Activated CD4-positive, alpha-beta T cell treated with anti-CD3 and anti-CD28 coated beads, Interleukin-2, amount 50 U/mL, for 4 hours (primary cell): ENCODE results near the gene PPP1R13B.
"Not testable (repeated sequence)": the region's sequence is repeated elsewhere in the genome, so short reads cannot be mapped to it uniquely, and the experiment has no call there.

Source experiments
- DNase-seq, 2 experiments: peaks; one replicate each; pipeline ENCODE4 v3.0.0-alpha.2; 2020

The PPP1R13B gene

DNA sequence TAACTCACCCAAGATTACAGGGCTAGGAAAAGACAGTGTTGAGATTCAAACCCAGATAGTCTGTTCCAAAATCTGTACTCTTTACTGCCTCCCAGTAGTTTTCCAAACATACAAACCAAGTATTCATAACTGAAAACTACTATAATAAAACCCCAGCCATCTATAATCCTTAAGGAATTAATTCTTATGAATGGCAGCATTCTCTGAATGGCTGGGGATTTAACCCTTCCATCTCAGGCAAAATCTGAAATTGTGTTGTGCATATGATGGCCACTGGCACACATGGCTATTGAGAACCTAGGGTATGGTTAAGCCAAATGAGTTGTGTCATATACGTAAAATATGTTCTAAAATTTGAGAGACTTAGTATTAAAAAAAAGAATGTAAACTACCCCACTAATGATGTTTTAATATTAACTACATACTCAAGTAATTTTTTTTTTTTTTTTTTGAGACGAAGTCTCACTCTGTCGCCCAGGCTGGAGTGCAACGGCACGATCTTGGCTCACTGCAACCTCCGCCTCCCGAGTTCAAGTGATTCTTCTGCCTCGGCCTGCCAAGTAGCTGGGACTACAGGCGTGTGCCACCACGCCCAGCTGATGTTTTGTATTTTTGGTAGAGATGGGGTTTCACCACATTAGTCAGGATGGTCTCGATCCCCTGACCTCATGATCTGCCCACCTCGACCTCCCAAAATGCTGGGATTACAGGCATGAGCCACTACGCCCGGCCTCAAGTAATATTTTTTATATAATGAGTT, 16.7 kb downstream of the PPP1R13B start:
- no peak for DNase-seq

DNA sequence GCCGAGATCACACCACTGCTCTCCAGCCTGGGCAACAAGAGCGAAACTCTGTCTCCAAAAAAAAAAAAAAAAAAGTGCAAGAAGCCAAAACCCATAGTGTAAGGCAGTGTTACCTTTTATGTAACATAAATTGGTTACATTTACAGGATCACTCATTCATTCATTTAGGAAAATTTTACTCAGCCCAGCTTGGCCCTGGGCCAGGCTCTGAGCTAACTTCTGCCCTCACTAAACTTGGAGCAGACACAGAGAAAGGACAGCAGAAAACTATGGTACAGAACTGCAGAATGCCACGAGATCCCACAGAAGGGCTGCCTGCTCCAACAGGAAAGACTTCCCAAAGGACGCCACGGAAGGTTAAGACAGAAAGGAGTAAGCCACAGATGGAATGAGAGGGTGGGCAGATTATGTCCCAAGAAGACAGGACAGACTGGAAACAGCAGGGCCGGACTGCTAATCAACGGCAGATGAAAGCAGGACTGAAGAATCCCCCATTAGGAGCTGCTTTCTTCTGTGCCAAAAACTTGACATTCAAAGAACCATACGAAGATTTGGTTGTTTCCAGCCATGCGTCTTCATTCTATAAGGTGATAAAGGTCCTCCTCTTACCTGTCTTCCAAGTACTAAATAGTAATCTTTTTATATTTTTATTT, 18.9 kb downstream of the PPP1R13B start:
- DNase-seq, result peak in 1 of 2 experiments; percentile 13

DNA sequence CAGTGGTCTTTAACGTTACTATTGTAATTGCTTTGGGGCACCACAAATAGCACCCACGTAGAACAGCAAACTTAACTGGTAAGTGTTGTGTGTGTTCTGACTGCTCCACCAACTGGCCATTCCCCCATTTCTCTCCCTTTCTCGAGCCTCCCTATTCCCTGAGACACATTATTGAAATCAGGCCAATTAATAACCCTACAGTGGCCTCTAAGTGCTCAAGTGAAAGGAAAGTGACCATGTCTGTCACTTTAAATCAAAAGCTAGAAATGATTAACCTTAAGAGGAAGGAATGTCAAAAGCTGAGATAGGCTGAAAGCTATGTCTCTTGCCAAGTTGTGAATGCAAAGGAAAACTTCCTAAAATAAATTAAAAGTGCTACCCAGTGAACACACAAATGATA, 22.3 kb downstream of the PPP1R13B start:
- no peak for DNase-seq

DNA sequence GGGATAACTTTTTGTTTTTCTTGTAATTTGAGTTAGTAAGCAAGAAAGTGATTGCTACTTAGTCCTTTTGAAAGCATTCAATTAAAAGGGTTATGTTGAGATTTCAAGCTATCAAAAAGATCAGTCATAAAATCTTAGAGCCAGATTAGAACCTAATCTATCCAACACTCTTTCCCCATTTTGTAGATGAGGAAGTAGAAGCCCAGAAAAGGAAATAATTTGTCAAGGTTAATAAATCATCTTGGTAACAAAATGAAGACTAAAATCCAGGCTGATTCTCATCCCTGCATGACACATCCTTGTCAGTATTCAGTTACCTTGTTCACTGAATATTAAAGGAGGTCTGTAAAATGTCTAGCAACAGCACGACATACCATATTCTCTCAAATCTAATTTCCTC, 26.5 kb downstream of the PPP1R13B start:
- no peak for DNase-seq

DNA sequence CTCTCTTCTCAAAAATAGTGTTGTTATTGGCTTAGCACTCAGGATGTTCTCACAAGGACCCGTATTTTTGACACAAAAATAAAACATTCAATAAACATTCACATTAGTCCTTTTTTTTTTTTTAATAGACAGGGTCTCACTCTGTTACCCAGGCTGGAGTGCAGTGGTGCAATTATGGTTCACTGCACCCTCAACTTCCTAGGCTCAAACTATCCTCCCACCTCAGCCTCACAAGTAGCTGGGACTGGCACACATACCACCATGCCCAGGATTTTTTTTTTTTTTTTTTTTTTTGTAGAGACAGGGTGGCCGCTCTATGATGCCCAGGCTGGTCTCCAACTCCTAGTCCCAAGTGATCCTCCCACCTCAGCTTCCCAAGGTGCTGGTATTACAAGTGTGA, 27.0 kb downstream of the PPP1R13B start:
- no peak for DNase-seq

DNA sequence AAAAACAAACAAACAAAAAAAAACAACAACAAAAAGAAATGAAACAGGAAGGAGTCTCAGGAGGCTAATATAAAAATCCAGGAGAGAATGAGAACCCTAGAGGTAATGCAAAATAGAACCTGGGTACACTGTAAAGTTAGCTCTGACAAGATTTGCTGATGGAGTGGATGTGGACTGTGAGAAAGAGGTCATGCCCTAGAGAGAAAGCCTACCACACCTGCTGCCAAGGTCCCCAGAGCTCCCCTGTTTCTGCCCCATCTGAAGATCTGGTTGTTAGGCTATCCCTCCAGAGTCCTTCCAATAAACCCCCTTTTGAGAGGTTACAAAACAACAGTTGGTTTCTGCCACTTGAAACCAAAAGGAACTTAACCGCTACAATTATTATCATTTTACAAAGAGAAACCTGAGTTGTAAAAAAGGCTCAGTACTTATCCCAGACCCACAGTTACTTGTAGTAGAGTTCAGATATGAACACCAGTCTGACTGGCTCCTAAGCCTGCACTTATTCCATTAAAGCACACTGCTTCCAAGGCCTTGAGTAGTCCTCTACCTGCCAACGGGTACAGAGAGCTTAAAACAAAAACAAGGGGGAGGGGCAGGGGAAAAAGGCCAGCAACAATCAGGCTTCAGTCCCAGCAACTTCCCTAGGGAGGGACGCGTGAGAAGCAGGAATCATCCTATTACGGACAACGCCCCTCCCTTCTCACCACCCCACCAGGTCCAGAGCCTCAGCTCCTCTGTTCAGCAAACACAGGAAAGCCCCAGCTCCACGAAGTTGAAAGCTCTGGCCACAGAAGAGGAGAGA, 27.7 kb downstream of the PPP1R13B start:
- DNase-seq, result no peak

DNA sequence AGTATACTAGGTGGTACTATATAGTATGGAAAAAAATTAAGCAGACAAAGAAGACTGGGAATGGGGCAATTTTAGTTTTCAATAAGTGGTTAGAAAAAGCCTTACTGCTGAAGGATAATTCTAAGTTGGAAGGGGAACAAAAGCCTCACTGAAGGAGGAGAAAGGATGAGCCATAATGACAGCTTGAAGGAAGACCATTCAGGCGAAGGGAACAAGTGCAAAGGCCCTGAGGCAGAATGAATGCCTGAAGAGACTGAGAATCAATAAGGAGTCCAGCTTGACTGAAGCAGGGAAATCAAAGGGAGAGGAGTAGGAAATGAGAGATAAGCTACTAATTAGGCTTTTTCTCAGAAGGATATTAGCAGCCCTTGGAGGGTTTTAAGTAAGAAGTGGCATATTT, 28.5 kb downstream of the PPP1R13B start:
- no peak for DNase-seq

DNA sequence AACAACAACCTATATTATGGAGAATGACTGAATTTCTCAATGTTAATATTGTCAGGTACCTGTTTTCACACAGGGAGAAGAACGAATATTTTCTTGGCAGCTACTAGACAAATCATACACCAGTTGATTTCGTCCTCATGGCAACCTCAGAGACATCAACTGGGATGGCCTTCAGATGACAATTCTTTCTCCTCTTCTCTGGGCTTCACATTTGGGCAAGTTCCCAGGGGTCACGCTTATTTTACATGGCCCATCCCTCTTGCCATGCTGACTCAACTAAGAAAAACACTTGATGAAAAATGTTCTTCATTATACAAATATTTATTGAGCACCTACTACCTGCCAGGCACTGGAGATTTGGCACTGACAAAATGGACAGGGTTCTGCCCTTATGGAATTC, 29.0 kb downstream of the PPP1R13B start:
- DNase-seq, result no peak

DNA sequence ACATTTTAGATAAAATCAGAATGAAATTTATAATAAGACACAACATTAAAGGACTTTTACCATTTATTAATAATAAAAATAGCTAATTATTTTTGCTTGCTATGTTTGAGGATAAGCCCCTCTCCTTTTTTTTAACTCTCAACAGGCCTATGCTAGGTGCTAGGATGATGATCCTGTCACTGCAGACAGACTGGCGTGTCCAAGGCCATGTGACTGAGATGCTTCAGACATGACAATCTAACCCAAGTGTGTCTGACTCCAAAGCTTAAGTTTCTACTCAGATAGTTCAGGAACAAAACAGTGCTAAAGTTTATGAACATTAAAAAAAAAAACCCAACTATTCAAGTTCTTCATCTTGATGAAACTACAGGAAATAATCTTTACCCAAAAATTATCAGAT, 29.8 kb downstream of the PPP1R13B start:
- DNase-seq, result no peak

DNA sequence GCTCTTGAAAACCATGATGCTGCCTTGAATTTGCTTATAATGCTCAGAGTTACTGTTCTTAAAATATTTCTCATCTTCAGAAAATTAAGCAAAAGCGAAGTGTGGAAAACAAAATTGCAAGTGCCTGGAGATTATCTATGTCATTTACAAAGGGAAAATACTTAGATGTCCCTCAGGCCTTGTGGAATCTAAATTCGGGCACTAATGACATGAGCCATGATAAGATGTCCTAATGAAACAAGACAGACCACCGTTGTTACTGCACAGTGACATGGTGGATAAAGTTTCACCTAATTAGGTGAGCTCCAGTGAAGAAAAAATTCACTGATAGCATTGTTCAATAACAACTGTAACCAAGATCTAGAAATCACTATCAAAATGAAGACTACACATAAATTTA, 30.4 kb downstream of the PPP1R13B start:
- no peak for DNase-seq

DNA sequence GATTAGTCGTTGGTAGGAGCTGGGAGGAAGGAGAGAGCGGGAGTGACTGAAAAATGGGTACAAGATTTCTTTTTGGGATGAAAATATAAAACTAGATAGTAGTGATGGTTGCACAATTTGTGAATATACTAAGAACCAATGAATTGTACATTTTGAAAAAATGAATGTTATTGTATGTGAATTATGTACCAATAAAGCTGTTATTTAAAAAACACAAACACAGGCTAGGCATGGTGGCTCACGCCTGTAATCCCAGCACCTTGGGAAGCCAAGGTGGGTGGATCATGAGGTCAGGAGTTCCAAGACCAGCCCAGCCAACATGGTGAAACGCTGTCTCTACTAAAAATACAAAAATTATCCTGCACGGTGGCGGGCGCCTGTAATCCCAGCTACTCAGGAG, 32.1 kb downstream of the PPP1R13B start:
- no peak for DNase-seq

DNA sequence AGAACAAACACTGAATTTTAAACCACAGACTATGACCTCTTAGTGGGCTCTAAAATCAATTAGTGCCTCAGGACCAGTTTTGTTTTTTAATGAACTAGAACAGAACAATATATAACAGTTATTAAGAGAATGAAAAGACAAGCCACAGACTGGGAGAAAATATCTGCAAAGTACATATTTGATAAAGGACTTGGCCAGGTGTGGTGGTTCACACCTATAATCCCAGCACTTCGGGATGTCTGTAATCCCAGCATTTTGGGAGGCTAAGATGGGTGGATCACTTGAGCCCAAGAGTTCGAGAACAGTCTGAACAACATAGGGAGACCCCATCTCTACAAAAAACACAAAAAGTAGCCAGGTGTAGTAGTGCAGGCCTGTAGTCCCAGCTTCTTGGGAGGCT, 36.2 kb downstream of the PPP1R13B start:
- DNase-seq, result no peak

DNA sequence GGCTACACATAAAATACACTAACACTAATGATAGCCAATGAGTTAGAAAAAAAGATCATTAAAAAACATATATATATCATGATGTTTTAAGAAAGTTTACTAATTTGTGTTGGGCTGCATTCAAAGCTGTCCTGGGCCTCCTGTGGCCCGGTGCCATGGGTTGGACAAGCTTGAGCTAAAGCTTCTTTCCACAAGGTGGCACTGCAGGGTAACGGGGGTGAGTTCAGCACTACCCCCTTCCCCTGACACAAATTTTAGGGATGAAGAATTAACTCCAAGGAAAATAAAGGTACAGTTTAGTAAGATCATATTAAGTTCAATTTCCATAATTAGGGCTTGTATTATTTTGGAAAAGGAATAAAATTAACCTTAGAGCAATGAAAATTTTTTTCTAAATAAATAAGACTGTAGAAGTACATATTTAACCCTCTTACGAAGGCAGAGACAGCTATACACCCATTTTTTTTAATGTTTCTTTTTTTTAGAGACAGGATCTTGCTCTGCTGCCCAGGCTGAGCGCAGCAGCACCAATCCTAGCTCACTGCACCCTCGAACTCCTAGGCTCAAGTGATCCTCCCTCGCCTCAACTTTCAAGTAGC, 38.9 kb downstream of the PPP1R13B start:
- peak; percentile 58 to 60 for DNase-seq

DNA sequence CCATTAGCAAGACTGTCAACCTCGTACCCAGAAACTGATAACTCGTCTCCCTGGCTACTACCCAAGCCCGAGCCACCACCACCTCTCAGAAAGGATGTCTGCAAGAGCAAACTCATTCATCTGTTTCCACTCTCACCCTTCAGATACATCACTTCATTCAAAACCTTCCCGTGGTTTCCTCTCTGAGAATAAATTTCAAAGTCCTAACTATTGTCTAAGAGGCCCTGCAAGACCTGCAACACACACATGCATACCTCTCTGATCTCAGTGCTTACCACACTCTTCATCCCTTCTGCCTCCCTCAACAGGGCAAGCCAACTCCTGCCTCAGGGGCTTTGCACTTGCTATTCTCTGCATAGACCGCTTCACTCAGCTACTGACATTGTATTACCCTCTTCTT, 40.6 kb downstream of the PPP1R13B start:
- no peak for DNase-seq

DNA sequence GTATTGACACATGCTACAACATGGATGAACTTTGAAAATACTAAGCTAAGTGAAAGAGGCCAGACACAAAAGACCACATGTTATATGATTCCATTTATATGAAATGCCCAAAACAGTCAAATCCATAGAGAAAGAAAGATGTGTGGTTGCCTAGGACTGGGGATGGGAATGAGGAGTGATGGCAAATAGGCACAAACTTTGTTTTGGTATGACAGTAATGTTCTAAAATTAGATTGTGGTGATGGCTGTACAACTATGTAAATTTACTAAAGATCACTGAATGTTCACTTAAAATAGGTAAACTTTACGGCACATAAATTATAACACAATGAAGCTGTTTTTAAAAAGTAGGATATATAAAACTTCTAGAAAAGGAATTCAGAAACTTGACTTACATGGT, 41.7 kb downstream of the PPP1R13B start:
- DNase-seq, result no peak

DNA sequence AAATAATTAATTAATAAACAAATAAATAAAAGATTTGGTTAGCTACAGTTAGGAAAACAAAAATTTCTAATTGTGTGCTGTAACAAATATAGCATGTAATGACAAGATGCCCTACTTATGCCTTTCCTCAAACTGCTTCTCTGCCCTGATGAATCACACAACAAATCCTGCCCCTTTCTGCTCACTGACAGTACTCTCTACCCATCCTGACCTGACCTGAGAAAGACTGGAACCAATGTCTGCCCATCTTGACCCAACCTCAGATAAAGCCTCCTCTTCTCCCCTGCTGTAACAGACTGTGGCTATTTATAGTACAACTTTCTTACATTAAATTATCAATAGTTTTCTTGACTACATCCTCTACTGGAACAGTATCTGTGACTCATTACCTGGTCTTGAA, 43.7 kb downstream of the PPP1R13B start:
- no peak for DNase-seq

DNA sequence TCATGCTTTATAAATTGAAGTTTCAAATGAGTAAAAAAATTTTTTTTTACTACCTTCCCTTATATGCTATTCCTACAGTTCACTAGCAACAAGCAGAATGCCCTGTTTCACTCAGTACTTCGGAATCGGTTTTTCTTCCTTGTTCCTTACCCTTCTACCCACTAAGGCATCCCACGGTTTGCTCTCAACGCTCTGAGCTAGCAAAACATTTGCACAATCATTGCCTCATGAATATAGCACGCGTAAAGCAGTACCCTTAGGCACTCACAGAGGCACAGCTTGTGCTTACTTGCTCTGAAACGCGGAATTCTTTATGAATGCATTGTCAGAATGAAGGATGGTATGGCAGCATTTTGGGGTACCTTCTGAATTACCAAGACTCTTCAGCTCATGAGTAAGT, 45.0 kb downstream of the PPP1R13B start:
- no peak for DNase-seq

DNA sequence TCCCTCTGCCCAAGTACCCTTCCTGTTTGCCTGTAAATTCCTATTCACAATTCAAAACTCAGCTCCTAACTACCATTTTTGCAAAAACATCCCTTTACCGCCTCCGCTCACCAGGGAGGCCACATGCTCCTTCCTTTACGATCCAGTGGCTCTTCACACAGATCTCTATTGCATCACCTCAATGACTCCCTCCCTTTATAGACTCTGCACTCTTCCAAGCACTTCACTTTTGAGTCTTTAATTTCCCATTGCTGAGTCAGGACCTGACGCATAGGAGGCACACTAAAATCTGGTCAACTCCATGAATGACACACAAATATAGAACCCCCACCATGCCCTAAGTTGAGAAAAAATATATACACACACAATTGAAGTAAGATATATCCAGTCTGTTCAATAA, 45.9 kb downstream of the PPP1R13B start:
- DNase-seq, result no peak

DNA sequence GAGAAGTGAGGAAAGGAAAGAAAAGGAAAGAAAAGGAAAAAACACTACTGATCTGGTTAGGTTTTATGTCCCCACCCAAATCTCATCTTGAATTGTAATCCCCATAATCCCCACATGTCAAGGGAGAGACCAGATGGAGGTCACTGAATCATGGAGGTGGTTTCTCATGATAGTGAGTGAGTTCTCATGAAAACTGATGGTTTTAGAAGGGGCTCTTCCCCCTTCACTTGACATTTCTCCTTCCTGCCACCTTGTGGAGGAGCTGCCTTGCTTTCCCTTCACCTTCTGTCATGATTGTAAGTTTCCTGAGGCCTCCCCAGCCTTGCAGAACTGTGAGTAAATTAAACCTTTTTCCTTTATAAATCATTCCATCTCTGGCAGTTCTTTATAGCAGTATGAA, 54.2 kb downstream of the PPP1R13B start:
- DNase-seq, result not testable (repeated sequence)

DNA sequence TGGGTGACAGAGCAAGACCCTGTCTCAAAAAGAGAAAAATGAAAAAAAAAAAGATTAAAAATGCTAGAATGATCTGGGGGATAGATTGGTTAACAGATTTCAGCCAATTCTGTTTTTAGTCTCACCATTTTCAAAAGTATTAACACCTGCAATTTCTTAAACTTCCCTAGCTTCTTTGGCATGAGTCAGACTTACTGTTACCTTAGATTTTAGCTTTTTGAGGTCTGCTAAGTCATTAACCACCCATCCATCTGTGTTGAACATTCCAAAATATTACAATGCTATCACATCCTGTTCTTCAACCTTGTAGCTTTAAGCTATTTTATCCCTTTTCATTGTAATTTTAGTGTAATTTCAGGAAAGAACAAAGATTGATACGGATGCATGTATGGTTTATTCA, 59.3 kb downstream of the PPP1R13B start:
- no peak for DNase-seq

DNA sequence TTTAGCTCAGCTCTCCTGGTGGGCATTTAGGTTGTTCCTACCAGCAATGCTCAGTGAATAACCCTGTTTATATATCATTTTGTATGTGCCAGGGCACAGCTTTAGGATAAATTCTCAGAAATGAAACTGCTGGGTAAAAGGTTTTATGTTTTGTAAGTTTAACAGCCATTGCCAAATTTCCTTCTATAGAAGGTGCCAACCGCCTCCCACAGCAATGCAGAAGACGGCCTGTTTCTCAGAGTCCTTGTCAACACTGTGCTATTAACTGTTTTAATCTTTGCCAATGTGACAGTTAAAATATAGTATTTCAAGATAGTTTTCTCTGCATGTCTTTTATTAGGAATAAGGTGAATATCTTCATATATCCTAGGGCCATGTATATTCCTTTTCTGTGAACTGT, 65.0 kb downstream of the PPP1R13B start:
- no peak for DNase-seq

DNA sequence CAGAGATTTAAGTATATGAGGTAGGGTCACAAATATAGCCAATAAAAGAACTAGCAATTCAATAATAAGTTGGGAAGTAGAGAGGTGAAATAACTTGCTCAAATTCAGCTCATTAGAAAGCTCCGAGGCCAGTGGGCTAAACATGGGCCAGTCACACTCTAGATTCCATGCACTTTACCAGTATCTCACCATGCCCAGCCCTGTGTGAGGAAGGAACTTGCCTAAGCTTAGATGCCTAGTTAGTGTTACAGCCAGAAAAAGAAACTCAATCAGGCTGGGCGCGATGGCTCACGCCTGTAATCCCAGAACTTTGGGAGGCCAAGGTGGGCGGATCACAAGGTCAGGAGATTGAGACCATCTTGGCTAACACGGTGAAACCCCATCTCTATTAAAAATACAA, 71.1 kb downstream of the PPP1R13B start:
- not testable (repeated sequence) for DNase-seq

DNA sequence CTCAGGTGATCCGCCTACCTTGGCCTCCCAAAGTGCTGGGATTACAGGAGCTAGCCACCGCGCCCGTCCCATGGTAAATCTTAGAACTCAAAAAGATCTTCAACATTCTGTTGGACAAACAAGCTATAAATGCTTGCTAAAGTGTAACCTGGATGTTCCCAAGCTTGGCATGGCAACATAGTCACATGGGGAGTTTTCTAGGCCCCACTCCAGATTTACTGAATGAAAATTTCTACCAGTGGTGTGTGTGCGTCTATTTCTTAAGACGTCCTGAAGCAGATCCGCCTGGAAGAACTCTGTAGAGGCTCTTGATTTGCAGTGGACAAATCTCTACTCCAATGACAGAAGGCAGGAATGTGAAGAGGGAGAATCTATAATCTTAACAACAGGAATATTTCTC, 71.9 kb downstream of the PPP1R13B start:
- DNase-seq, result no peak

DNA sequence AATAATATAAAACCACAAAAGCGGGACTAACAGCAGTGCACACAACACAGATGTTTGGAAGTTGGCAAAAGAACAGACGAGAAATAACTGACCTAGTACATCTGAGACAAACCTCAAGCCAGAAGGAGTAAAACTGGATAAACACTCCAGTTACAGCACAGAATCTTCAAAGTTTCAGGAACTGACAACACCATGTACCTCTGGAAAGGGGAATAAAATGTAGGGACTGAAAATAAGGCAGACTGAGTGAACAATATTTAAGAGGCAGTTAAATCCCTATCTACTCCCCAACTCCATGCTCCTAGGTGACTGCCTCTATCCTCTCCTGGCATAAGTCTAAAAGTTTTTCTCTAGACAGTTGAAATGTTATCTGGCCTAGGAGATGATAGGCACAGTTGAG, 73.9 kb downstream of the PPP1R13B start:
- DNase-seq, result no peak
